Right kidney (tissue), 9 donors: ENCODE measurements around the gene SRP9.
A peak's percentile ranks its signal among the peaks of the same experiment; 100 is the strongest.

Experiments used
- DNase-seq: peaks from one replicate; pipeline ENCODE4 v3.0.0-alpha.2; 2016
- long read RNA-seq, 8 donors: transcript quantifications; one replicate each; lab custom pipeline, GENCODE V29; 2026

The SRP9 gene, protein sequence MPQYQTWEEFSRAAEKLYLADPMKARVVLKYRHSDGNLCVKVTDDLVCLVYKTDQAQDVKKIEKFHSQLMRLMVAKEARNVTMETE
- long read RNA-seq, donor 1, transcript SRP9-201 (3 exons, 1,480 nt): major isoform, 397 of 466 reads
- long read RNA-seq, donor 1, transcript SRP9-203 (4 exons, 1,596 nt): minor isoform, 46 of 466 reads
- long read RNA-seq, donor 1, partial matches to known transcripts: 11 of 466 reads
- long read RNA-seq, donor 1, other reads (novel, unspliced or antisense): 9 of 466 reads
- long read RNA-seq, donor 2, transcript SRP9-203 (4 exons, 1,596 nt): minor isoform, 35 of 236 reads
- long read RNA-seq, donor 2, transcript SRP9-201 (3 exons, 1,480 nt): major isoform, 190 of 236 reads
- long read RNA-seq, donor 2, partial matches to known transcripts: 7 of 236 reads
- long read RNA-seq, donor 2, other reads (novel, unspliced or antisense): 0 of 236 reads
- long read RNA-seq, donor 3, transcript SRP9-201 (3 exons, 1,480 nt): major isoform, 121 of 130 reads
- long read RNA-seq, donor 3, transcript SRP9-203 (4 exons, 1,596 nt): minor isoform, 9 of 130 reads
- long read RNA-seq, donor 3, partial matches to known transcripts: 0 of 130 reads
- long read RNA-seq, donor 3, other reads (novel, unspliced or antisense): 0 of 130 reads
- long read RNA-seq, donor 4, transcript SRP9-201 (3 exons, 1,480 nt): major isoform, 216 of 264 reads
- long read RNA-seq, donor 4, transcript SRP9-203 (4 exons, 1,596 nt): minor isoform, 32 of 264 reads
- long read RNA-seq, donor 4, partial matches to known transcripts: 8 of 264 reads
- long read RNA-seq, donor 4, other reads (novel, unspliced or antisense): 6 of 264 reads
- long read RNA-seq, donor 5, transcript SRP9-201 (3 exons, 1,480 nt): major isoform, 300 of 345 reads
- long read RNA-seq, donor 5, transcript SRP9-203 (4 exons, 1,596 nt): minor isoform, 35 of 345 reads
- long read RNA-seq, donor 5, partial matches to known transcripts: 0 of 345 reads
- long read RNA-seq, donor 5, other reads (novel, unspliced or antisense): 9 of 345 reads
- long read RNA-seq, donor 6, transcript SRP9-203 (4 exons, 1,596 nt): minor isoform, 26 of 277 reads
- long read RNA-seq, donor 6, transcript SRP9-201 (3 exons, 1,480 nt): major isoform, 215 of 277 reads
- long read RNA-seq, donor 6, partial matches to known transcripts: 33 of 277 reads
- long read RNA-seq, donor 6, other reads (novel, unspliced or antisense): 0 of 277 reads
- long read RNA-seq, donor 7, transcript SRP9-201 (3 exons, 1,480 nt): major isoform, 376 of 511 reads
- long read RNA-seq, donor 7, transcript SRP9-203 (4 exons, 1,596 nt): minor isoform, 46 of 511 reads
- long read RNA-seq, donor 7, partial matches to known transcripts: 76 of 511 reads
- long read RNA-seq, donor 7, other reads (novel, unspliced or antisense): 9 of 511 reads
- long read RNA-seq, donor 8, transcript SRP9-203 (4 exons, 1,596 nt): minor isoform, 23 of 259 reads
- long read RNA-seq, donor 8, transcript SRP9-201 (3 exons, 1,480 nt): major isoform, 228 of 259 reads
- long read RNA-seq, donor 8, partial matches to known transcripts: 0 of 259 reads
- long read RNA-seq, donor 8, other reads (novel, unspliced or antisense): 0 of 259 reads

DNA sequence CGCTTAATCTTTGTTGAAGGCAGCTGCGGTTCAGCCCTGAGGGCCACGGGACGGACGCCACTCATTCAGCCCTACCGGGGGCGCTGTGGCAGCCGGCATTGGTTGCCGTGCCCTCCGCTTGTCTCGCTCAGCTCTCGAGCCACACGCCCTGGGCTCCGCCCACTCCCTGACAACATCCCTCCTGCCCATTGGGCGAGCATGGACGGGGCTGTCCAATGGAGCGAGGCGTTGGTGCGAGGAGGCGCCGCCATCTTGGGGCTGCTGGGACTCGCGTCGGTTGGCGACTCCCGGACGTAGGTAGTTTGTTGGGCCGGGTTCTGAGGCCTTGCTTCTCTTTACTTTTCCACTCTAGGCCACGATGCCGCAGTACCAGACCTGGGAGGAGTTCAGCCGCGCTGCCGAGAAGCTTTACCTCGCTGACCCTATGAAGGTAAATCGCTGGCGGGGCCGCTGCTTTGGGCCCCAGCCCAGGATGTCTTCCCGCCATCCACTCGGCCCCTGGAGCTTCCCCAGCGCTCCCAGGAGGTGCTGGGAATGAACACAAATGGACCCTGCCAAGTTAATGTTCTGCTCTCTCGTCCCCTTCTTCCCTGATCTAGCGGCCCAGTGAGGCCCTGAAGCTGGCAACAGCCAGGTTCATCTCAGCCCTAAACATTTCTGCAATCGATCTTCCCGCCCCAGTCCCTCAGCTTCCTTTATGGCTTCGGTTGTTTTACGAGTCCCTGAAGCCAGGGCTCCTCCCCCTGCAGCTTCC lies at the start of gene SRP9:
Gene SRP9, plus strand, starts transcription at position 244 of the 754 bp plus-strand sequence. Its CDS starts 115 bp downstream, at position 359.
- peak; percentile 96 for DNase-seq

DNA sequence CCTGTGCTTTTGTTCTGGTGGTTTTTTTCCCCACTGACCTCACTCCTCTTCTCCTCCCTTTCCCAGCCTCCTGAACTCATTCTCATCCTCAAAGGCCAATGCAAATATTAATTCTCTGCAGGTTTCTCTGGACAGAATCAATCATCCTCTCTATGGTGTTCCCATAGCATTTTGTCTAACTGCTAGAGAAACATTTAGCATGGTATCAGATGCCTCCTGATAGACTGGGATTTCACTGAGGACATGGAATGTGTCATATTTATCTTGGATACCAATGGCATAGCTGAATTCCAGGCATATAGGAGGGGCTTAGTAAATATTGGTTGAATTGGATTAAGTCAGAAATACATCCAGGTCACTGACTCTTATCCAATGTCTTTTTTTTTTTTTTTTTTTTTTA lies 46.1 kb upstream of the SRP9 start:
- no peak for DNase-seq

DNA sequence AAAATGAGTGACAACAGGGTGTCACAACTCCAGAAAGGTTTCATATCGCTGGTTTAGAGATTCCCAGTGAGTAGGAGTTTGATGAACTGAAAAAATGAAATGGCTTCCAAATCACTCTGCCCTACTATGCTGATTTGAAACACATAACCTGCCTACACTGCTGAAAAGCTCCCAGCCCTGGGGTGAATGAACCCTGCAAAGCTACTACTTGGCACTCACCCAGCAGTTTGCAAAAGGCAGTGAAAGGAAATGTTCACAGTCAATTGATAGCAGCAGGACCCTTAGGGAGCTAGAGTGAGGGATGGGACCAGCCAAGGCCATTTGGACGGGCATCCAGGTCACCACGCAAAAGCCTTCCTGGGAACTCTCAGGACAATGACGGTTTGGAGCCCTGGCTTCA lies 44.4 kb upstream of the SRP9 start:
- no peak for DNase-seq

DNA sequence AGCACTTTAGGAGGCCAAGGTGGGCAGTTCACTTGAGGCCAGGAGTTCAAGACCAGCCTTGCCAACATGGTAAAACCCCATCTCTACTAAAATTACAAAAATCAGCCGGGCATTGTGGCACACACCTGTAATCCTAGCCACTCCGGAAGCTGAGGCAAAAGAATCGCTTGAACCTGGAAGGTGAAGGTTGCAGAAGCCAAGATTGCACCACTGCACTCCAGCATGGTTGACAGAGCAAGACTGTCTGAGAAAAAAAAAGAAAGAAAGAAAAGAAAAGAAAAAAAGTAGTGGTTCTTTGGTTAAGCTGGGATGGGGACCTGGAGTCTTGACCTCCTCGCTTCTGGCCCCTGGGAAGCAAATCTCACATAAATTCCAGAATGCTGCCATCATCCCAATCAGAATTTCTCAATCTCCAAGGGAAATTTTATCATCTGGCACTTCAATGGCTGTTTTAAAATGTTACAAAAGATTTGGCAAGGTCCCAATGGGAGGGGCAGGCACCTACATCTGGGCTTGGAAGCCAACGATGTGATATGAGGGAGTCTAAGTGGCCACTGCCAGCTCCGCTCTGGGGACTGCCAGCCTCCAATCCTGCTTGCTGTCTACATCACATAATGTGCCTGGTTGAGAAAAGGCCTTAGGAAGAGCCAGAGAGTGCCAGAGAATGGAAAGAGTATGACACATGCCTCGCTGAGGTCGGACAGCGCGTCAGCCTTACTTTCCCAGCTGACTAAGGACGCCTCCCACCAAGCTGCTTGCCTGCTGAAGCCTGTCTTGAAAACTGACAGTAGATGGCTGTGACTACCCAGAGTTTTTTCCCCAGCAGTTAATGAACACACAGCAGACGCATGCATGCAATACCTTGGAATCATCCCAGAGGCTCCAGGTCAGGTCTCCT lies 42.1 kb upstream of the SRP9 start:
- DNase-seq: peak; percentile 45

DNA sequence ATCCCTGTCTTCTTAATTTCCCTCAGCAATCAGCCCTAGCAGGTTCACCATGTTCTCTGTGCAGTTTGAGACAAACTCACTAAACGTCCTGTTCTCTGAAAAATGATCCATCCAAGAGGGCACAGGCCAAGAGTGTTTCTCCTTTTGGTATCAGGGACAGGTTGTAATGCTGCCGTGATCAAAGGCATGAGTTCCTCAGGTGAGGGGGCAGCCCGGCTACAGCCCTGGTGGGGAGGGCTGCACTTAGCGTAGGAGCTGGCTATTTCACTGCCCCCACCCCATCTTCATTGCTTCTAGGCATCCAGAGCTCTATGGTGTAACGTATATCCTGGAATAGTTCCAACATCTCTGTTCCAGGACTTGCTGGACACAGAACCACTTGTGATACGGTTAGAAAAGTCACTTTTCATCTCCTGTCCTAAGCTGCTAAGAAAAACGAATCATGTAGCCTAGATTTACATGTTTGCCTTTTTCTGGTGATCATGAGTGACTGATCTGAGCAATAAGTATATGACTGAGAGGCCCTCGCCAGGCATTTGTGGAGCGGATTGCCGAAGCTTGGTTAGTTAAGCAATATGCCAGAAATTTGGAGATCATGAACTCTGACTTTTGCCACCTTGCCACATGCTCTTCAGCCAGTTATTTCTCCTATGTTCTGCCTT lies 41.1 kb upstream of the SRP9 start:
- DNase-seq: no peak

DNA sequence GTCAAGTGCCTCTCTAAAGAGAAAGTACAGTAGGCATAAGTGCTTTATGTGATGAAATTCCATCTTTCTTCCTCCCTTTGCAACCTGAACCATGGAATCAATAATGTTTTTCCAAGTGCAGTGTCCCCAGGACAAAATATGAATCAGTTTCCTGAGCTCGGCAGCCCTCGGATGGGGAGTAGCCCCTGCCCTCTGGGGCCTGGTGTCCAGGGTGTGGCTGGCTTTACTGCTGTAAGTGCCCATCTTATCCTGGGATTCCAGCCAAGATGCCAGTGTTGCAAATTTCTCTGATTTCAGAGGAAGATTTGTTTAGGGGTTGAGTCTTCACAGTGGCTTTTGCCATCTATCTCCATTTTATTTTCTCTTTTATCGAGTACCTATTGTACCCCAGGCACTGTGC lies 40.5 kb upstream of the SRP9 start:
- no peak for DNase-seq

DNA sequence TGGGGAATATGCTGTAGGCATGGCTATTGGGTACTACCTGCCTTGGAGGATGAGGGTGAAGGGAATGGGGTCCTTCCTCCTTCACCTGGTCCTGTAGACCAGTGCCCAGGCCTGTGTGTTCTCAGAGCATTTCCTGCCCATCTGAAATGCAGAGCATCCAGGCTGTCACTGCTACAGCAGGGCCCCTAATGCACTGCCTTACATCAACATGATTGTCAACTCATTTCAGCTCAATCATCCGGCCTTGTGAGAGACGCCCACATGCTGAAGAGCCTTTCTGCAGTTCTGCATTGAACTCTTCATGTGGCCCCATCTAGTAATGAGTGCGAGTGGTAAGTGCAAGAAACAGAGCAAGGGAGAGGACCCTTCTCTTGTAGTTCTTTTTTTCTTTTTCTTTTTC lies 39.8 kb upstream of the SRP9 start:
- no peak for DNase-seq

DNA sequence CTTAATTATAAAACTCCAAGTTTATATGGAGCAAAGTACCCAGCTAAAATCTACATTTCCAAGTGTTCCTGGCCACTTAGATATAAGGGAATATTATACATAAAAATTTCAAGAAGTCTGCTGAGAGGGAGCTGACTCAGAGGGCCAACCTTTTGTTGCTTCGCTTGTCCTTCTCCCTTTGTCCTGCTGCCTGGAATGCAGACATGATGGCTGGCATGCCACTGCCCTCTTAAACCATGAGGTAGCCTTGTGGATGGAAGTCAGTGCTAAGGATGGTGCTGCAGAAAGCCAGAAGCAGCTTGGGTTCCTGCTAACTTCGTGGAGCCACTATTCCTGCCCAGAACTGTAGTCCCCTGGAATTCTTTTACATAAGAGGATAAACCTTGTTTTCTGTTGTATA lies 38.9 kb upstream of the SRP9 start:
- DNase-seq: no peak

DNA sequence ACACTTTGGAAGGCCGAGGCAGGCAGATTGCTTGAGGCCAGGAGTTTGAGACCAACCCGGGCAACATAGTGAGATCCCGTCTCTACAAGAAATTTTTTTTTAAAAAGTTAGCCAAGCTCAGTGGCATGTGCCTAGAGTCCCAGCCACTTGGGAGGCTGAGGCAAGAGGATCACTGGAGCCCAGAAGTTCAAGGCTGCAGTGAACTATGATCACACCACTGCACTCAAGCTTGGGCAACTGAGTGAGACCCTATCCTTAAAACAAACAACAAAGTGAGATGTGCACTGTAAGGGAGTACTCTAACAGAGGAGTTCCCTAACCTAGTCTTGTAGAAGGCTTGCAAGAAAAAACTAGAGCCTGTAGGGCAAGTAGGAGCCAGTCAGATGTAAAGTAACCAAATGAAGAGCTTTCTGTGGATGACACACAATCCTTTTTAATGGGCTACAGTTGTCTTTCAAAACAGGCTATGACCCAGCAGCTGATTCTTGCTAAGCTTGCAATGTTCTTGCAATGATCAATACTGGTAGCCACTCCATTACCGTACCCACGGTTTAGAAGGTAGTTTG lies 38.0 kb upstream of the SRP9 start:
- no peak for DNase-seq

DNA sequence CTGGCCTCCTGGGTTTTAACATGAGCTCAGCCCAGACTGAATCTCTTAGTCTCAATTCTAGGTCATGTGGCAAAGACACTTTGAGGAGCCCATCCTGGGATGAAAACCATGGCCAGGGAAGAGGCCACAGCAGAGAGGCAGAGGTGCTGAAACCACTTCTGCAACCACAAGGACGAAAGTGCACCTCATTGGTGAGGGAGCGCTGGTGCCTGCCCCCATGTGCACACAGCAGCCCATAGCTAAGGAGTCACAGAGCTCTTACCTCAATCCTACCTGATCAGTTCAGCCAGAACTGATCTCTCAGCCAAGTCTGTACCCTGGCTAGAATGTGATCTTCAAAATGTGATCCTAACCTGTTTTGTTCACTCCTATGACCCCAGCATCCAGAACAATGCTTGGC lies 32.9 kb upstream of the SRP9 start:
- no peak for DNase-seq

DNA sequence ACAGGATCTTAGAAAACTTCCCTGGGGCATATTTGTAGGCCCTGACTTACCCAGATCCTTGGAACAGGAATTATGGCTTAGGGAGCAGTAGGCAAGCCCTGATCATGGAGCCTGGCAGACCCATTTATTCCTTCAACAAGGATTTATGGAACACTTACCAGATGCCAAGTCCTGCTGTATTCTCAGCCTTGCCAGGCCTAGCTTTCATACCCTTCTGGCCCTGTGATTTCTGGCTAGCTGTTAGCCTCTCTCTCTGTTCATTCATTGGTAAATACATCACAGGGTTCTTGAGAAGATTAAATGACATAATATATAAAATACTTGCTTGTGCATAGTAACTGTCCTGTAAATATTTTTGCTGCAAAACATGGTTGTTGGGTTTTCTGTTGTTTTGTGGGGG lies 32.4 kb upstream of the SRP9 start:
- no peak for DNase-seq

DNA sequence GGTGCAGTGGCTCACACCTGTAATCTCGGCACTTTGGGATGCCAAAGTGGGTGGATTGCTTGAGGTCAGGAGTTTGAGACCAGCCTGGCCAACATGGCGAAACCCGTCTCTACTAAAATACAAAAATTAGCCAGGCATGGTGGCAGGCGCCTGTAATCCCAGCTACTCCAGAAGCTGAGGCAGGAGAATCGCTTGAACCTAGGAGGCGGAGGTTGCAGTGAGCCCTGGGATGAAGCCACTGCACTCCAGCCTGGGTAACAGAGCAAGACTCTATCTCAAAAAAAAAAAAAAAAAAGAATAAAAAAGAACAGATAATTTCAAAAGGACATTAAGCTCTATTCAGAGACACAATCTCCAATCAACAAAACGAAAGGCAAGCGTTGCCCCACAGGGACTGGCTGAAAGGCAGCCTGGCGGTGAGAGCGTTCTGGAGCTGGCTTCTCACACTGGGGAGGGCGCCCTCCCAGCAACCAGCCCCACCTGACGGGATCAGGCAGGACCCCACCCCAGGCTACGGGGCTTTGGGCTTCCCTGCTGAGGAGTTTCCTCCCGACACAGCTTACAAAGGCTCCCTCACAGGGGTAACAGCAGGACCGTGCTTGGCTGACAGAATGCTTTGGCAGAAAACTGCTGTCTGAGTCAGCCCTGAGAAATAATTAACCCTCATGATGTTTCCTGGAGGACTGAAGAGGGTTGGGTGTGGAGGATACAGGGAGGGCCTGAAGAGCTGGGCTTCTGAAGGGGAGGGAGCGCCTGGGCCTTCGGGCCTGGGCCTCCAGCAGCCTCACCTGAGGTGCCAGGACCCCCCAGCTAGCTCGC lies 31.1 kb upstream of the SRP9 start:
- DNase-seq: peak; percentile 74

DNA sequence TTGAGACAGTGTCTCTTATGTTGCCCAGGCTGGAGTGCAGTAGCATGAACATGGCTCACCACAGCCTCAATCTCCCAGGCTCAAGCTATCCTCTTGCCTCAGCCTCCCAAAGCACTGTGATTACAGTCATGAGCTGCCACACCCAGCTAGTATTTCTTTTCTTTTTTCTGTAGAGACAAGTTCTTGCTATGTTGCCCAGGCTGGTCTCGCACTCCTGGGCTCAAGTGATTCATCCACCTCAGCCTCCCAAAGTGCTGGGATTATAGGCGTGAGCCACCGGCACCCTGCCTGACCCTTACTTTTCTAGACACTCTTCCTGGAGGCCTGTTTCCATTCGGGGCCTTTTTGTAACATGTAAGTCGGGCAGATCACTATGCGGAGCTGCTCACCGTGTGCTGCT lies 30.1 kb upstream of the SRP9 start:
- no peak for DNase-seq

DNA sequence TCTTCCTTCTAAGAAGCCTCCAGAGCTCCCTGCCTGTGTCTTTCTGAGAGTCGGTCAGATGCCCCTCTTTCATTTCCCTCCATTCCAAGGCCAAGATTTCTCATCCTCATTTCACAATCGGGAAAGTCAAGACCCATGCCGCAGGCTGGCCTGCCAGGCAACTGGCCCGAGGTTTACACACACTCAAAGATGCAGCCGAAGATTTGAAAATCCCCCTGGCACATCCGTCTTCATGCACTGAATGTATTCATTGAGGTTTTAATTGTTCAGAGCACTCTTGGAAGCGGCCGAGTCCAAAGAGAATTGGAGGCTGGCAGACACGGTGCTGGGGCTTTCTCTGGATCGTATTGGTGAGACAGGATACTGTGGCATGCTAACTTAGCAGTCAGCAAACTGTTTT lies 29.1 kb upstream of the SRP9 start:
- no peak for DNase-seq

DNA sequence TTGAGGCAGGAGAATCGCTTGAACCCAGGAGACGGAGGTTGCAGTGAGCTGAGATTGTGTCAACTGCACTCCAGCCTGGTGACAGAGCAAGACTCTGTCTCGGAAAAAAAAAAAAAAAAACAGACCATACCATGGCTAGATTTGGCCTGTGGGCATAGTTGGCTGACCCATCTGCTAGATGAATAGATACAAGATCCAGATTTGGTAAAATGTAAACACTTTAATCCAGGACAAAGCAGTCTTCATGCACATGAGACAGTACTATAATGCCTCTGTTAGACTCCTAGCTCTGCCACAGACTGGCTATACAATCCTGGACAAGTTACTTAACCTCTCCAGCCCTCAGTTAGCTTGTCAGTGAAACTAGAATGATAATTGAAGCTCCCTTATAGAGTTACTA lies 27.9 kb upstream of the SRP9 start:
- no peak for DNase-seq

DNA sequence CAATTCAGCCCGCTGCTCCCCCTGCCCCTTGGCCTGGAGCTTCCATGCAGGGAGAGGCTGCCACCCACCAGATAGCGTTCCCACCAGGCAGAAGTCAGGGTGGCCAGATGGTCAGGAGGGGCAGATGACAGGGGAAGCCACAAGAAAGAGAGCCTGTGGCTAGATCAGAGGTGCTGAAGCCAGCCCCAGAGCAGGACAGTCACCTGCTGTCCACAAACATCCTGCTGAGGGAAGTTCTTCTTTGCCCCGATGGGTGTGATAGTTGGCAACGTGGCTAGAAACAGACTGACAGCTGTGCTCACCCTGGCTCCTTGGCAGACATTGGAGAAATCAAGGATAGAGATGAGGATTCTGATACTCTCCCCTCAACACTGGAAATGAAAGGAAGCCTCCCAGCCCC lies 27.2 kb upstream of the SRP9 start:
- no peak for DNase-seq

DNA sequence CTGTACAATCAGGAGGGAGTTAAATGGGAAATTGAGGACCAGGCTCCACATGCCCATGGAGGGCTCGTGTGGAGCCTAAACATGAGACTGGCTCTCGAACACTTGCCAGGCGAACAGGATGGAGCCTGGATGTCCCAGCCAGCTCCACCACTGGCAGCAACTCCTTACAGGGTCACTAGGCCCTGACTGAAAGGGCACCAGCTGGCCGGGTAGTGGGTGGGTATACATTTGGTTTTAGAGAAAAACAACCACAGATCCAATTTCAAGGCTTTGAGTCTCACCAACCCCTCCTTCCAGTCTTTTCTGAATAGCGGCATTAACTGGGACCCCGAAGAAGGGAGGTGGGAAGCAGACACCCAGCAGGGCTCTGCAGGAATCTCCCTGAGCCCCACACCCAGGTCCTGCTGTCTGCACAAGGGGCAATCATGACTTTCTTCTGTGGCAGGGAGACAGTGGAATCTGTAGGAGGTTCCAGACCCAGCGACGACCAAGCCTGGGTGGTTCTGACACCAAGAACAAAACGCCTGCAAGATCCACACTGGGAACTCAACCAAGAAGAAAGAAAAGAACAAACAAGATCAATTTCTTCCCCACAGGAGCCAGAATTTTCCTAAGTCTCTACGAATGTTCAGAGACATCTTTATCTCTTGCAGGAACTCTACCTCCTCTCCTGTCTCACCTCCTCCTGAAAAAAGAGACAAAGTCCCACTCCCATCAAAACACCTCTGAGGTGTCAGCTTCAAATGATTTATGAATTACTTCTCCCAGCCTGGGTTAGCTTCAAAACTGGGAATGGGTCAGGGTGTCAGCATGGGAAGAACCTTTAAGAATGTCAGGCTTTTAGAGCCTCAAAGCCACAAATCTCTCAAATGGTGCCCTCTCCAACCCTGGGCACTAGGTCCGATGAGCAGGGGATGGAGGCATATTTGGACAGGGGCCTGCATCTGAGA lies 26.5 kb upstream of the SRP9 start:
- DNase-seq: no peak
